ENCODE data around the gene SMC5. TPM values are rescaled to one million over a fixed set of nuclear protein-coding genes. Genes with fewer than 3 reads are reported as not detected.

Gene SMC5
- total and polyA plus RNA-seq, 2 of the 13 experiments (the other 11 are each of a cell fraction or from before 2014, with no cell fraction given): 7.2 to 26.7 TPM

- TF ChIP-seq ZNF850 (CRISPR knock-in tag; conservative IDR thresholded peaks at IDR 0.05) (no peak), ESRRA (CRISPR knock-in tag; IDR thresholded peaks at IDR 0.05; ENCODE audit: low read depth) (no peak)
Observed at GRCh38 chr9:70263421-70263820, 4.6 kb downstream of the SMC5 start (continued).

- peaks cover 4 to 42% of the 10 kb centered on the region in 2 experiments for H3K36me3 ChIP-seq (replicated peaks in 1 of 2; ENCODE audit: control insufficient read depth in 1 of 2, insufficient read depth in 2 of 2, low read length in 2 of 2)
- intact Hi-C loops (cut with micrococcal nuclease; ENCODE audit: unreplicated experiment) (no loop called here), in situ Hi-C loops (cut with HindIII; ENCODE audit: extremely low pct_ligation_motif_present, low pct_unique_long_range_greater_than_20kb) (no loop called here)
- no peak overlapping the region for H3K9ac ChIP-seq (ENCODE audit: insufficient read depth, low read depth, low read length)
- H2AFZ ChIP-seq (ENCODE audit: low read length): no peak overlapping the region
- no peak overlapping the region for H3K27ac ChIP-seq (ENCODE audit: extremely low read length, insufficient read depth, low read length)
- ChIA-PET CTCF (ENCODE audit: low intra/inter-chr PET ratio, low total read pairs) (no interaction called here), POLR2A (no interaction called here)
- BruUV-seq (replicated peaks): no TSS peak
- H3K27me3 ChIP-seq (ENCODE audit: control insufficient read depth in 1 of 2, insufficient read depth in 2 of 2, low read length in 2 of 2): no peaks in the 10 kb centered on the region
- no peak for FAIRE-seq
- no peaks in the 10 kb centered on the region for H3K4me1 ChIP-seq (ENCODE audit: insufficient read depth, low read length)
- no peak for ATAC-seq
- 0 out of 2 replicates have a peak, but pooled peaks cover 2% of the 10 kb centered on the region for H4K20me1 ChIP-seq (ENCODE audit: insufficient read depth, low read length)
- TF ChIP-seq MAFK (conservative IDR thresholded peaks at IDR 0.05 in 1 of 2, IDR thresholded peaks at IDR 0.05 in 1 of 2; ENCODE audit: low read length in 2 of 2): peak; percentile 82 to 92
- peak; percentile 84 for TF ChIP-seq MAFF (IDR thresholded peaks at IDR 0.05; ENCODE audit: low read depth, low read length)
- TF ChIP-seq KDM4B (CRISPR knock-in tag; IDR thresholded peaks at IDR 0.05): no peak
- DNase-seq (ENCODE audit: low spot score): no peak
- no peaks in the 10 kb centered on the region for H3K9me3 ChIP-seq (ENCODE audit: low read length)
- 92% methylated on average over 2 of the region's 2 CpGs for WGBS (ENCODE audit: low lambda C conversion rate)
- H3K4me3 ChIP-seq (replicated peaks in 1 of 3; ENCODE audit: insufficient read depth in 1 of 3, low read depth in 2 of 3, low read length in 3 of 3): no peak overlapping the region
- no peak overlapping the region for H3K4me2 ChIP-seq (ENCODE audit: low read depth, low read length)
- peaks cover 14% of the 10 kb centered on the region for H3K79me2 ChIP-seq (ENCODE audit: insufficient read depth, low read length)
Observed at GRCh38 chr9:70278305-70278704, 19.5 kb downstream of the SMC5 start.

GRCh38 chr9:70283848-70284247 is 25.1 kb downstream of the SMC5 start:
- 96% methylated on average over 1 of the region's 1 CpG for WGBS (ENCODE audit: low lambda C conversion rate)
- no peaks in the 10 kb centered on the region for H3K27me3 ChIP-seq (ENCODE audit: control insufficient read depth in 1 of 2, insufficient read depth in 2 of 2, low read length in 2 of 2)
- ChIA-PET POLR2A (no interaction called here), CTCF (ENCODE audit: low intra/inter-chr PET ratio, low total read pairs) (no interaction called here)
- FAIRE-seq: no peak
- intact Hi-C loops (cut with micrococcal nuclease; ENCODE audit: unreplicated experiment) (no loop called here), in situ Hi-C loops (cut with HindIII; ENCODE audit: extremely low pct_ligation_motif_present, low pct_unique_long_range_greater_than_20kb) (no loop called here)
- no peak for ATAC-seq
- peaks cover 9 to 66% of the 10 kb centered on the region in 2 experiments; a peak in 4 of 5 replicates for H3K36me3 ChIP-seq (replicated peaks in 1 of 2; ENCODE audit: control insufficient read depth in 1 of 2, insufficient read depth in 2 of 2, low read length in 2 of 2)
- no peak overlapping the region for H3K9ac ChIP-seq (ENCODE audit: insufficient read depth, low read depth, low read length)
- H3K9me3 ChIP-seq (ENCODE audit: low read length): no peaks in the 10 kb centered on the region
- no peak overlapping the region for H2AFZ ChIP-seq (ENCODE audit: low read length)
- BruUV-seq (replicated peaks): no TSS peak
- no peak overlapping the region for H3K4me2 ChIP-seq (ENCODE audit: low read depth, low read length)
- DNase-seq (ENCODE audit: low spot score): no peak
- H3K27ac ChIP-seq (ENCODE audit: extremely low read length, insufficient read depth, low read length): no peak overlapping the region
- no peaks in the 10 kb centered on the region for H3K79me2 ChIP-seq (ENCODE audit: insufficient read depth, low read length)
- H4K20me1 ChIP-seq (ENCODE audit: insufficient read depth, low read length): no peaks in the 10 kb centered on the region
- no peaks in the 10 kb centered on the region for H3K4me1 ChIP-seq (ENCODE audit: insufficient read depth, low read length)
- no peak overlapping the region for H3K4me3 ChIP-seq (replicated peaks in 1 of 3; ENCODE audit: insufficient read depth in 1 of 3, low read depth in 2 of 3, low read length in 3 of 3)
- TF ChIP-seq ZNF564 (CRISPR knock-in tag; IDR thresholded peaks at IDR 0.05) (no peak), ZFP36 (IDR thresholded peaks at IDR 0.05; ENCODE audit: borderline replicate concordance, low read depth, low read length, partially characterized antibody) (no peak), ZNF816 (CRISPR knock-in tag; IDR thresholded peaks at IDR 0.05; ENCODE audit: borderline replicate concordance) (no peak), ZNF264 (CRISPR knock-in tag; IDR thresholded peaks at IDR 0.05) (no peak), ZBTB34 (CRISPR knock-in tag; IDR thresholded peaks at IDR 0.05) (no peak), ZNF3 (CRISPR knock-in tag; IDR thresholded peaks at IDR 0.05) (no peak), GABPA (IDR thresholded peaks at IDR 0.05; ENCODE audit: low read depth, low read length) (no peak), GABPA (CRISPR knock-in tag; IDR thresholded peaks at IDR 0.05; ENCODE audit: low read depth) (no peak), ZNF350 (CRISPR knock-in tag; IDR thresholded peaks at IDR 0.05; ENCODE audit: borderline replicate concordance, low read depth) (no peak), ZNF883 (CRISPR knock-in tag; IDR thresholded peaks at IDR 0.05; ENCODE audit: not compliant biosample characterization) (no peak), ZBTB3 (CRISPR knock-in tag; IDR thresholded peaks at IDR 0.05; ENCODE audit: borderline replicate concordance, low read depth) (no peak), IRX3 (CRISPR knock-in tag; IDR thresholded peaks at IDR 0.05; ENCODE audit: borderline replicate concordance, low read depth) (no peak), ZNF615 (CRISPR knock-in tag; IDR thresholded peaks at IDR 0.05; ENCODE audit: borderline replicate concordance) (no peak), NFATC3 (CRISPR knock-in tag; IDR thresholded peaks at IDR 0.05) (no peak)

Measured in HepG2 (cell line).